Type B pancreatic cell (in vitro differentiated cells): ENCODE results near the gene PTGR3. TPM values are rescaled to one million over a fixed set of nuclear protein-coding genes. Genes with fewer than 3 reads are reported as not detected.
A peak's percentile ranks its signal among the peaks of the same experiment; 100 is the strongest.

Experiments
- DNase-seq: peaks from one replicate; pipeline ENCODE4 v3.0.0; 2021; ENCODE audit warnings: mixed read lengths; ENCODE audit not compliant: unreplicated experiment; ENCODE audit errors: extremely low spot score
- H3K27ac Mint-ChIP-seq: 2 replicates; pipeline ENCODE4 v1.8.0; 2021; ENCODE audit warnings: mild to moderate bottlenecking, mixed read lengths
- H3K27me3 Mint-ChIP-seq: 2 replicates; pipeline ENCODE4 v1.8.0; 2021; ENCODE audit warnings: mixed read lengths
- H3K36me3 Mint-ChIP-seq: 2 replicates; pipeline ENCODE4 v1.8.0; 2021; ENCODE audit warnings: mixed read lengths
- H3K4me1 Mint-ChIP-seq: one replicate; pipeline ENCODE4 v1.8.0; 2021; ENCODE audit warnings: mixed read lengths; ENCODE audit not compliant: unreplicated experiment
- H3K4me3 Mint-ChIP-seq: 2 replicates; pipeline ENCODE4 v1.8.0; 2021; ENCODE audit warnings: mild to moderate bottlenecking, mixed read lengths
- H3K9me3 Mint-ChIP-seq: 2 replicates; pipeline ENCODE4 v1.8.0; 2021; ENCODE audit warnings: mixed read lengths
- total RNA-seq: library from RNA; stranded (reverse); gene quantifications from 2 replicates; pipeline ENCODE4 v1.2.1, GENCODE V29; 2021; ENCODE audit warnings: low replicate concordance
- TF ChIP-seq, protein P1 (sequence below): fragments of 200-600 bp; sonication (generic); conservative IDR thresholded peaks from 2 replicates; pipeline ENCODE4 v1.5.0; 2021; ENCODE audit warnings: antibody characterized with exemption, mild to moderate bottlenecking

The PTGR3 gene
- total RNA-seq, 1 donor from 2014 or later, result 86.7 TPM

DNA sequence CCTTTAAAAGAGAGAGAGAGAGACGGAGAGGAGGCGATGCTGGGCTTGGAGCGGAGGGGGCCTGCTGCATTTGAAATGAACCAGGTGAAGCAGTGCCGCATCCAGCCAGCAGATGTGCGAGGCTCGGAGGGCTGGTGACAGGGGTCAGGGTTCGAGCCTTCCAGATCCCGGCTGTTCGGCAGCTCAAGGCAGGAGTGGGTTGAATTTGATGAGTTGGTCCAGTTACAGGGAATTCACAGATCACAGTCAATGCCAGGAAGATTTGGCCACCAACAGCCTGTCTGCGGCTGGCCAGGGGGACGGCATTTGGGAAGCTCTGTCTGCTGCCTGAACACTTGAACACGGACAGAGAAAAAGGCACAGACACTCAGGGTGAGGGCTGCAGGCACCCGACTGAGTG, 48.6 kb downstream of the PTGR3 start:
- no peak for DNase-seq
- peaks cover 12% of the 10 kb centered on the region for H3K27me3 Mint-ChIP-seq

DNA sequence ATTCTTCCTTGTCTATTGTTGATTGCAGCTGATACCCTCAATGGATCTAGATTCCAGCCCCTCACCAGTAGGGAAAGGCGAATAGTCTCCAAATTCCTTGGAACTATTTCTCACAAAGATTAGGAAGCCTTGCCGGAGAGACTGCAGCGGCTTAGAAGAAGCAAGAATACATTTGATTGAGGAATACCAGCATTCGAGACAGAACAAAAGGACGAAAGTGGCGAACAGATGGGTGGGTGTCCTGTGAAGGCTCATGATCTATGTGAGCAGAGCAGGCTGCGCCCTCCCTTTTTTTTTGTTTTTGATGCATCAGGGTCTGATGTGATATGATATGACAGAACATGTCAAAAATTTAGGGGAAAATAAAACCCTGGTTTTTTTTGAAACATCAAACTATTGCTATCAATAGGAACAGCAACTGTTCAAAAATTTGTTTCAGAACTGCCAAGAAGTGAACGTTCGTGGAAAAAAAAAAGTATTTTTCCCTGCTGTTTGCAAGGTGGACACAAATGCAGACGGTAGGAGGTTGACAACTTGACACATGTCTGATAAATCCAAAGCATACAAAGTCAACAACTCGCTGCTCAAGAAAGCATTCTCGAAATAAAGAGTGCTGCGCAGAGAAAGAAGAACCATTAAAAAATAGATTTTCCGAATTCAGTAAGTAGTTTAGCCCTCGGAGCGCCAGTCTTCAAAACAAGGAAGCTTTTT, 49.1 kb downstream of the PTGR3 start:
- H3K27me3 Mint-ChIP-seq, result peaks cover 12% of the 10 kb centered on the region
- DNase-seq, result no peak
- H3K27ac Mint-ChIP-seq, result no peak overlapping the region
- peaks cover 8% of the 10 kb centered on the region for H3K36me3 Mint-ChIP-seq
- TF ChIP-seq, protein P1, sequence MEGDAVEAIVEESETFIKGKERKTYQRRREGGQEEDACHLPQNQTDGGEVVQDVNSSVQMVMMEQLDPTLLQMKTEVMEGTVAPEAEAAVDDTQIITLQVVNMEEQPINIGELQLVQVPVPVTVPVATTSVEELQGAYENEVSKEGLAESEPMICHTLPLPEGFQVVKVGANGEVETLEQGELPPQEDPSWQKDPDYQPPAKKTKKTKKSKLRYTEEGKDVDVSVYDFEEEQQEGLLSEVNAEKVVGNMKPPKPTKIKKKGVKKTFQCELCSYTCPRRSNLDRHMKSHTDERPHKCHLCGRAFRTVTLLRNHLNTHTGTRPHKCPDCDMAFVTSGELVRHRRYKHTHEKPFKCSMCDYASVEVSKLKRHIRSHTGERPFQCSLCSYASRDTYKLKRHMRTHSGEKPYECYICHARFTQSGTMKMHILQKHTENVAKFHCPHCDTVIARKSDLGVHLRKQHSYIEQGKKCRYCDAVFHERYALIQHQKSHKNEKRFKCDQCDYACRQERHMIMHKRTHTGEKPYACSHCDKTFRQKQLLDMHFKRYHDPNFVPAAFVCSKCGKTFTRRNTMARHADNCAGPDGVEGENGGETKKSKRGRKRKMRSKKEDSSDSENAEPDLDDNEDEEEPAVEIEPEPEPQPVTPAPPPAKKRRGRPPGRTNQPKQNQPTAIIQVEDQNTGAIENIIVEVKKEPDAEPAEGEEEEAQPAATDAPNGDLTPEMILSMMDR, result no peak
- peak overlapping the region; percentile 30 for H3K4me3 Mint-ChIP-seq
- peaks cover 9% of the 10 kb centered on the region for H3K9me3 Mint-ChIP-seq
- H3K4me1 Mint-ChIP-seq, result peaks cover 9% of the 10 kb centered on the region

More for the DNA sequence above, 48.6 kb downstream of the PTGR3 start:
- Mint-ChIP-seq H3K9me3 (peaks cover 4% of the 10 kb centered on the region), H3K4me1 (peaks cover 9% of the 10 kb centered on the region), H3K36me3 (peaks cover 4% of the 10 kb centered on the region), H3K27ac (no peak overlapping the region), H3K4me3 (peak overlapping the region; percentile 30)
- TF ChIP-seq, protein P1, result no peak

DNA sequence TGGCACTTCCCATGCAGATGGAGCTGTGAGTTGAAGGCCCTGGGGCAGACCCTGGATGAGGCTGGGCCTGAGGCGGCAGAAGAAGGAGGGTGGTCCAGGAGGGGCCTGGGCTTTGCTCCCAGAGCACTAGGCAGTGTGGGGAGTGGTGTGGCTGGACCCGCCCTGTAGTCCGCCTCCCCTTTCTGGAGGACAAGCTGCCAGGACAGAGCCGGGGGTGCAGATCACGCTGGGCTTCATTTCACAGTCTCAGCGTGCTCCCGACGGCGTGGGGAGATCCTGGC, 49.8 kb downstream of the PTGR3 start:
- H3K27ac Mint-ChIP-seq, result no peak overlapping the region
- no peak for DNase-seq
- peaks cover 13% of the 10 kb centered on the region for H3K9me3 Mint-ChIP-seq
- TF ChIP-seq, protein P1, result no peak
- peaks cover 12% of the 10 kb centered on the region for H3K27me3 Mint-ChIP-seq
- H3K4me3 Mint-ChIP-seq, result no peak overlapping the region
- H3K4me1 Mint-ChIP-seq, result peaks cover 9% of the 10 kb centered on the region
- H3K36me3 Mint-ChIP-seq, result peaks cover 9% of the 10 kb centered on the region

Other genes starting within 250 kb of the PTGR3 start
- 21.8 and 79.9 TPM in 2 replicates for gene TSHZ1, start 1.7 kb upstream of the PTGR3 start, total RNA-seq
- not detected in 2 replicates for gene SMIM21, start 218.6 kb upstream of the PTGR3 start, total RNA-seq